CD14-positive monocyte (primary cell): ENCODE results near the gene LHB. TPM values are rescaled to one million over a fixed set of nuclear protein-coding genes. Genes with fewer than 3 reads are reported as not detected.

ENCODE experiments used
- DNase-seq, 3 donors: peaks; one replicate each; pipeline ENCODE4 v3.0.0-alpha.2; 2011 to 2022
- H2AFZ ChIP-seq: 2 replicates; pipeline ENCODE4 v1.6.0; 2012; ENCODE audit warnings: mild to moderate bottlenecking, low read depth, low read length, inconsistent platforms; ENCODE audit not compliant: insufficient read depth, poor library complexity, severe bottlenecking
- H3K27ac ChIP-seq, 2 donors: 1 replicate in 1 of 2; 2 replicates in 1 of 2; pipeline ENCODE4 v1.5.1; 2012 to 2013; ENCODE audit warnings: low read length in 2 of 2, control low read depth in 1 of 2, inconsistent platforms in 1 of 2, low read depth in 1 of 2, mild to moderate bottlenecking in 1 of 2
- H3K27me3 ChIP-seq, 2 donors: one replicate each; pipeline versions ENCODE4 v1.6.0 to v1.6.1; 2011 to 2013; ENCODE audit warnings: low read length in 2 of 2; ENCODE audit not compliant: control insufficient read depth in 2 of 2, insufficient read depth in 2 of 2
- H3K36me3 ChIP-seq, 2 donors: replicated peaks in 1 of 2; 1 replicate in 1 of 2; 2 replicates in 1 of 2; pipeline versions ENCODE4 v1.5.1 to v1.6.1; 2012 to 2013; ENCODE audit warnings: low read length in 2 of 2, control low read depth in 1 of 2, inconsistent platforms in 1 of 2, mild to moderate bottlenecking in 1 of 2; ENCODE audit not compliant: insufficient read depth in 2 of 2, control insufficient read depth in 1 of 2
- H3K4me1 ChIP-seq, 2 donors: 1 replicate in 1 of 2; 2 replicates in 1 of 2; pipeline versions ENCODE4 v1.5.1 to v1.6.1; 2012 to 2013; ENCODE audit warnings: low read length in 2 of 2, control low read depth in 1 of 2, inconsistent platforms in 1 of 2, mild to moderate bottlenecking in 1 of 2, moderate library complexity in 1 of 2; ENCODE audit not compliant: insufficient read depth in 2 of 2, control insufficient read depth in 1 of 2
- H3K4me2 ChIP-seq: replicated peaks from 2 replicates; pipeline ENCODE3; 2012; ENCODE audit warnings: low read length, moderate library complexity, mild to moderate bottlenecking; ENCODE audit not compliant: poor library complexity, severe bottlenecking; ENCODE audit errors: extremely low read depth
- H3K4me3 ChIP-seq, 3 experiments: fragments of 200-600 bp in 1 of 3; sonication (generic) in 1 of 3; replicated peaks in 1 of 3; 1 replicate in 2 of 3; 2 replicates in 1 of 3; pipeline ENCODE4 v1.5.1; 2011 to 2013; ENCODE audit warnings: low read length in 3 of 3, mild to moderate bottlenecking in 3 of 3, control low read depth in 2 of 3, low read depth in 2 of 3, inconsistent platforms in 1 of 3, moderate library complexity in 1 of 3
- H3K79me2 ChIP-seq: 2 replicates; pipeline ENCODE4 v1.6.0; 2012; ENCODE audit warnings: mild to moderate bottlenecking, control low read depth, inconsistent platforms, low read length, moderate library complexity; ENCODE audit not compliant: insufficient read depth
- H3K9ac ChIP-seq: 2 replicates; pipeline ENCODE4 v1.6.0; 2017; ENCODE audit warnings: low read length, mild to moderate bottlenecking; ENCODE audit not compliant: insufficient read depth, poor library complexity, severe bottlenecking
- H3K9me3 ChIP-seq, 2 donors: replicated peaks in 1 of 2; 1 replicate in 1 of 2; 2 replicates in 1 of 2; pipeline versions ENCODE4 v1.5.1 to v1.6.1; 2012 to 2013; ENCODE audit warnings: low read length in 2 of 2, control low read depth in 1 of 2; ENCODE audit not compliant: control insufficient read depth in 1 of 2, insufficient read depth in 1 of 2
- H4K20me1 ChIP-seq: 2 replicates; pipeline ENCODE4 v1.6.0; 2012; ENCODE audit warnings: mild to moderate bottlenecking, low read length, control low read depth, moderate library complexity; ENCODE audit not compliant: insufficient read depth
- H3K27ac Mint-ChIP-seq, 7 donors: one replicate each; pipeline ENCODE4 v1.8.0; 2020; ENCODE audit warnings: mild to moderate bottlenecking in 7 of 7, mixed read lengths in 7 of 7, moderate library complexity in 6 of 7, inconsistent platforms in 2 of 7
- H3K27me3 Mint-ChIP-seq, 3 donors: one replicate each; pipeline ENCODE4 v1.8.0; 2021 to 2022; ENCODE audit warnings: low read depth in 3 of 3, mild to moderate bottlenecking in 3 of 3, mixed read lengths in 3 of 3, moderate library complexity in 3 of 3, inconsistent platforms in 1 of 3
- H3K36me3 Mint-ChIP-seq, 2 donors: one replicate each; pipeline ENCODE4 v1.8.0; 2020; ENCODE audit warnings: mixed read lengths in 2 of 2, inconsistent platforms in 1 of 2, mild to moderate bottlenecking in 1 of 2
- H3K4me1 Mint-ChIP-seq: one replicate; pipeline ENCODE4 v1.8.0; 2020; ENCODE audit warnings: mild to moderate bottlenecking, mixed read lengths
- H3K4me3 Mint-ChIP-seq, 2 donors: one replicate each; pipeline ENCODE4 v1.8.0; 2020; ENCODE audit warnings: mild to moderate bottlenecking in 2 of 2, mixed read lengths in 2 of 2, moderate library complexity in 1 of 2
- H3K9me3 Mint-ChIP-seq, 7 donors: one replicate each; pipeline ENCODE4 v1.8.0; 2020 to 2022; ENCODE audit warnings: mixed read lengths in 7 of 7, mild to moderate bottlenecking in 6 of 7, moderate library complexity in 6 of 7, inconsistent platforms in 2 of 7
- WGBS: methylation state at CpG from one replicate; pipeline ENCODE4 v1.1.5; 2013; ENCODE audit warnings: missing lambda C conversion rate; ENCODE audit not compliant: insufficient coverage; 5-methylcytosine and 5-hydroxymethylcytosine counted together
- intact Hi-C, 2 donors: fragments of 100-400 bp; cut with micrococcal nuclease; formaldehyde crosslinking; loops; one replicate each; pipeline versions ENCODE4 v1.15.0 to v1.15.1; 2023
- polyA plus RNA-seq, 3 donors: library from polyadenylated mRNA; depleted of rRNA in 1 of 3; unstranded in 2 of 3; stranded (reverse) in 1 of 3; fragments of 300-500 nt in 2 of 3; fragments of >200 nt in 1 of 3; fragmentation: Illumina TruSeq in 2 of 3; gene quantifications; 1 replicate in 2 of 3; 2 replicates in 1 of 3; pipeline ENCODE4 v1.2.3, GENCODE V29; 2012 to 2021
- TF ChIP-seq, protein P1 (sequence below): fragments of 200-600 bp; IDR thresholded peaks from one replicate; pipeline ENCODE4 v1.8.0; 2022; ENCODE audit warnings: antibody characterized with exemption, mild to moderate bottlenecking

Gene LHB
- polyA plus RNA-seq, 3 donors = 0.48 TPM; not detected in 2

DNA sequence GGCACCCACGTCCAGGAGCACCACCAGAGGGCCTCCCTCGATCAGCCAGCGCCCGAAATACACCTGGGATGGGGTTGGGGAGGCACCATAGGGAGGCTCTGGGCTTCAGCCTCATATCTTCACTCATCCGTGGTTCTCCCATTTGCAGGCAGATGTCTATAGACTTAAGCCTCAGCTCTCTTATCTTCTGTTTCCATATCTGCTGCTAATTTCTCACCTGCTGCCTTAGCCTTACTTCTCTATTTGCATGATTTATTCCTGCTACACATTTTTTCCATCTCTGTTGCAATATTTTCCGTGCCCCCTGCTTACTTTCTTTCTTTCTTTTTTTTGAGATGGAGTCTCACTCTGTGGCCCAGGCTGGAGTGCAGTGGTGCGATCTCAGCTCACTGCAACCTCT is 29.6 kb downstream of the LHB start:
- Mint-ChIP-seq H3K9me3 (peaks cover 0 to 1% (median 0%) of the 10 kb centered on the region in 7 donors), H3K4me1 (peaks cover 7% of the 10 kb centered on the region), H3K4me3 (no peak overlapping the region), H3K36me3 (peaks cover 43 to 81% of the 10 kb centered on the region in 2 donors), H3K27me3 (peaks cover 0 to 3% (median 0%) of the 10 kb centered on the region in 3 donors), H3K27ac (no peak overlapping the region)
- 90% methylated on average over 2 of the region's 7 CpGs for WGBS
- no peak for DNase-seq
- H3K36me3 ChIP-seq = peaks cover 39 to 74% of the 10 kb centered on the region in 2 donors
- peaks cover 28% of the 10 kb centered on the region for H3K79me2 ChIP-seq
- H3K4me2 ChIP-seq = no peak overlapping the region
- no peak overlapping the region for H3K9ac ChIP-seq
- no peaks in the 10 kb centered on the region for H3K9me3 ChIP-seq
- H3K4me1 ChIP-seq = peaks cover 11 to 15% of the 10 kb centered on the region in 2 donors
- no peaks in the 10 kb centered on the region for H3K27me3 ChIP-seq
- no peak overlapping the region for H2AFZ ChIP-seq
- H3K4me3 ChIP-seq = no peak overlapping the region
- peaks cover 8% of the 10 kb centered on the region for H4K20me1 ChIP-seq
- H3K27ac ChIP-seq = no peak overlapping the region
- intact Hi-C loops = no loop called here
- TF ChIP-seq, protein P1, sequence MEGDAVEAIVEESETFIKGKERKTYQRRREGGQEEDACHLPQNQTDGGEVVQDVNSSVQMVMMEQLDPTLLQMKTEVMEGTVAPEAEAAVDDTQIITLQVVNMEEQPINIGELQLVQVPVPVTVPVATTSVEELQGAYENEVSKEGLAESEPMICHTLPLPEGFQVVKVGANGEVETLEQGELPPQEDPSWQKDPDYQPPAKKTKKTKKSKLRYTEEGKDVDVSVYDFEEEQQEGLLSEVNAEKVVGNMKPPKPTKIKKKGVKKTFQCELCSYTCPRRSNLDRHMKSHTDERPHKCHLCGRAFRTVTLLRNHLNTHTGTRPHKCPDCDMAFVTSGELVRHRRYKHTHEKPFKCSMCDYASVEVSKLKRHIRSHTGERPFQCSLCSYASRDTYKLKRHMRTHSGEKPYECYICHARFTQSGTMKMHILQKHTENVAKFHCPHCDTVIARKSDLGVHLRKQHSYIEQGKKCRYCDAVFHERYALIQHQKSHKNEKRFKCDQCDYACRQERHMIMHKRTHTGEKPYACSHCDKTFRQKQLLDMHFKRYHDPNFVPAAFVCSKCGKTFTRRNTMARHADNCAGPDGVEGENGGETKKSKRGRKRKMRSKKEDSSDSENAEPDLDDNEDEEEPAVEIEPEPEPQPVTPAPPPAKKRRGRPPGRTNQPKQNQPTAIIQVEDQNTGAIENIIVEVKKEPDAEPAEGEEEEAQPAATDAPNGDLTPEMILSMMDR = no peak

DNA sequence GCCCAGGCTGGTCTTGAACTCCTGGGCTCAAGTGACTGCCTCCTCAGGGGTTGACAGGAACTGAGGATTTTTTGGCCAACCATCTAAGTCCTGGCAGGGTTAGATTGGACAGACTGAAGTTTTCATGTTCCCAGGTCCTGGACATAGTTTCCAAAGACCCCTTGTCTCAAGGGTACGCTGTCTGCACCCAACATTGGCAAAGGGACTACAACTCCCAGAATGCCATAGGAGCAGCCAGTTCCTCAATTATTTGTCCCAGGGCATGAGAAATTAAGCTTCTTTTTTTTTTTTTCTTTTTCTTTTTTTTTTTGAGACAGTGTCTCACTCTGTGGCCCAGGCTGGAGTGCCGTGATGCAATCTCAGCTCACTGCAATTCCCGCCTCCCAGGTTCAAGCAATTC is 30.7 kb downstream of the LHB start:
- H3K36me3 Mint-ChIP-seq = peaks cover 53 to 91% of the 10 kb centered on the region in 2 donors
- Histone ChIP-seq H4K20me1 (no peaks in the 10 kb centered on the region), H3K9ac (no peak overlapping the region), H3K4me3 (no peak overlapping the region), H3K4me2 (no peak overlapping the region), H3K79me2 (peaks cover 17% of the 10 kb centered on the region), H3K4me1 (peaks cover 0 to 4% of the 10 kb centered on the region in 2 donors), H3K27me3 (no peaks in the 10 kb centered on the region), H3K27ac (peak overlapping the region in 1 of 2 donors; percentile 26), H2AFZ (no peak overlapping the region), H3K9me3 (no peaks in the 10 kb centered on the region), H3K36me3 (peaks cover 49 to 86% of the 10 kb centered on the region in 2 donors)
- no CpG with 5 or more reads among the region's 3 CpGs for WGBS
- peaks cover 0 to 5% (median 0%) of the 10 kb centered on the region in 3 donors for H3K27me3 Mint-ChIP-seq
- no peak for DNase-seq
- TF ChIP-seq, protein P1 = no peak
- H3K27ac Mint-ChIP-seq = peak overlapping the region in 2 of 7 donors; percentile 36 to 46
- intact Hi-C loops = no loop called here
- H3K9me3 Mint-ChIP-seq = no peaks in the 10 kb centered on the region
- H3K4me3 Mint-ChIP-seq = no peak overlapping the region
- no peaks in the 10 kb centered on the region for H3K4me1 Mint-ChIP-seq
